ENCODE data around the gene KIRREL3. TPM values are rescaled to one million over a fixed set of nuclear protein-coding genes. Genes with fewer than 3 reads are reported as not detected.

Gene KIRREL3
- total RNA-seq, 1 experiment from 2014 or later = 0.44 TPM

DNA sequence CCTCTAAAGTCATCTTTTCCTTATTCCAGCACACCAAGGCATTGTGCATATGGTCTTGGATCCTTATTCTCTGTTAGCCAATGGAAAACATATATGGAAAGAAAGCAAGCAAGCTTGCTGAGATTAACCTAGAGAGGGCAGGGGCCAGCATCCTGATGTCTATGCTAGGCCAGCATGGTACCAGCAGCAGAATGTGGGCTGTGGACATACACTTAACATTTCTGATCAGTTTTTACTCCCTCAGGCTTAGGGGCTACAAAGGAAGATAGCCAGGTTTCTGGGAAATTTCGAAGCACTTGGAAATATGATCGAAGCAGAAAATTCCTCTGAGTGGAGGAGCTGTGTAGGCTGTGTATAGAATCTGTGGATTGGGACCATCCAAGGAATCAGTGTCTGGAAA lies 578.1 kb downstream of the KIRREL3 start:
- no peaks in the 10 kb centered on the region for H4K20me1 ChIP-seq (ENCODE audit: low read length)
- no peaks in the 10 kb centered on the region; the same call in 1 of the 2 replicates for H3K4me1 ChIP-seq (ENCODE audit: insufficient read depth, low read length)
- no peaks in the 10 kb centered on the region for H3K27me3 ChIP-seq (ENCODE audit: low read length)
- H2AFZ ChIP-seq (ENCODE audit: low read length) = no peak overlapping the region
- H3K9me2 ChIP-seq (replicated peaks; ENCODE audit: low read length) = no peaks in the 10 kb centered on the region
- H3K27ac ChIP-seq (ENCODE audit: low read length) = no peak overlapping the region
- intact Hi-C loops (cut with micrococcal nuclease) = loop anchor here (5.0 kb wide), 1 partner anchor 55 kb away; no protein-coding TSS in a partner anchor
- CTCF ChIA-PET = no interaction called here
- no peak overlapping the region for H3K9ac ChIP-seq (ENCODE audit: low read length)
- BruUV-seq (replicated peaks) = no TSS peak
- H3F3A ChIP-seq (ENCODE audit: low read length, unreplicated experiment) = no peaks in the 10 kb centered on the region
- ATAC-seq (no peak), DNase-seq (no peak)
- no peak overlapping the region for H3K4me2 ChIP-seq (ENCODE audit: low read length)
- TF ChIP-seq EZH2 (IDR thresholded peaks at IDR 0.05; ENCODE audit: low read length, unreplicated experiment) (no peak), EZH2phosphoT487 (IDR thresholded peaks at IDR 0.05; ENCODE audit: borderline replicate concordance, low read length) (no peak)
- TF ChIP-seq, protein P1, sequence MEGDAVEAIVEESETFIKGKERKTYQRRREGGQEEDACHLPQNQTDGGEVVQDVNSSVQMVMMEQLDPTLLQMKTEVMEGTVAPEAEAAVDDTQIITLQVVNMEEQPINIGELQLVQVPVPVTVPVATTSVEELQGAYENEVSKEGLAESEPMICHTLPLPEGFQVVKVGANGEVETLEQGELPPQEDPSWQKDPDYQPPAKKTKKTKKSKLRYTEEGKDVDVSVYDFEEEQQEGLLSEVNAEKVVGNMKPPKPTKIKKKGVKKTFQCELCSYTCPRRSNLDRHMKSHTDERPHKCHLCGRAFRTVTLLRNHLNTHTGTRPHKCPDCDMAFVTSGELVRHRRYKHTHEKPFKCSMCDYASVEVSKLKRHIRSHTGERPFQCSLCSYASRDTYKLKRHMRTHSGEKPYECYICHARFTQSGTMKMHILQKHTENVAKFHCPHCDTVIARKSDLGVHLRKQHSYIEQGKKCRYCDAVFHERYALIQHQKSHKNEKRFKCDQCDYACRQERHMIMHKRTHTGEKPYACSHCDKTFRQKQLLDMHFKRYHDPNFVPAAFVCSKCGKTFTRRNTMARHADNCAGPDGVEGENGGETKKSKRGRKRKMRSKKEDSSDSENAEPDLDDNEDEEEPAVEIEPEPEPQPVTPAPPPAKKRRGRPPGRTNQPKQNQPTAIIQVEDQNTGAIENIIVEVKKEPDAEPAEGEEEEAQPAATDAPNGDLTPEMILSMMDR (conservative IDR thresholded peaks at IDR 0.05; ENCODE audit: low read depth, low read length) = no peak
- no peaks in the 10 kb centered on the region for H3K79me2 ChIP-seq (ENCODE audit: low read length)
- peaks cover 5% of the 10 kb centered on the region; the same call in 1 of the 2 replicates for H3K36me3 ChIP-seq (ENCODE audit: low read depth, low read length)
- no peaks in the 10 kb centered on the region for H3K9me3 ChIP-seq (ENCODE audit: low read length)
- POLR2A ChIA-PET (ENCODE audit: unreplicated experiment) = no interaction called here
- H3K4me3 ChIP-seq (ENCODE audit: low read length) = no peak overlapping the region

- no peaks in the 10 kb centered on the region for H3K9me3 ChIP-seq (ENCODE audit: low read length)
- no TSS peak for BruUV-seq (replicated peaks)
- no peaks in the 10 kb centered on the region for H3F3A ChIP-seq (ENCODE audit: low read length, unreplicated experiment)
- ATAC-seq = no peak
- no peak overlapping the region for H3K4me3 ChIP-seq (ENCODE audit: low read length)
- intact Hi-C loops (cut with micrococcal nuclease) = loop anchor here (5.0 kb wide), 1 partner anchor 54 kb away; no protein-coding TSS in a partner anchor
- H3K36me3 ChIP-seq (ENCODE audit: low read depth, low read length) = peaks cover 7% of the 10 kb centered on the region; the same call in 1 of the 2 replicates
- no peaks in the 10 kb centered on the region for H4K20me1 ChIP-seq (ENCODE audit: low read length)
- POLR2A ChIA-PET (ENCODE audit: unreplicated experiment) = interaction anchor here (0.6 to 0.7 kb wide), 2 partner anchors 10 to 11 kb away, joined by 3 read pairs; no protein-coding TSS in a partner anchor
- H3K9ac ChIP-seq (ENCODE audit: low read length) = no peak overlapping the region
- no peaks in the 10 kb centered on the region for H3K27me3 ChIP-seq (ENCODE audit: low read length)
- H3K9me2 ChIP-seq (replicated peaks; ENCODE audit: low read length) = no peaks in the 10 kb centered on the region
- no peak overlapping the region for H3K27ac ChIP-seq (ENCODE audit: low read length)
- H2AFZ ChIP-seq (ENCODE audit: low read length) = no peak overlapping the region
- H3K79me2 ChIP-seq (ENCODE audit: low read length) = no peaks in the 10 kb centered on the region
- TF ChIP-seq, protein P1 (conservative IDR thresholded peaks at IDR 0.05; ENCODE audit: low read depth, low read length) = no peak
- TF ChIP-seq EZH2phosphoT487 (IDR thresholded peaks at IDR 0.05; ENCODE audit: borderline replicate concordance, low read length) (no peak), EZH2 (IDR thresholded peaks at IDR 0.05; ENCODE audit: low read length, unreplicated experiment) (no peak)
- H3K4me2 ChIP-seq (ENCODE audit: low read length) = no peak overlapping the region
- no peaks in the 10 kb centered on the region; the same call in 1 of the 2 replicates for H3K4me1 ChIP-seq (ENCODE audit: insufficient read depth, low read length)
- CTCF ChIA-PET = interaction anchor here (0.6 kb wide), 1 partner anchor 65 kb away, joined by 3 read pairs; the partner anchor contains the start of gene ST3GAL4
- DNase-seq = no peak
These were observed 579.3 kb downstream of the KIRREL3 start for GRCh38 chr11:126421271-126421671.

DNA sequence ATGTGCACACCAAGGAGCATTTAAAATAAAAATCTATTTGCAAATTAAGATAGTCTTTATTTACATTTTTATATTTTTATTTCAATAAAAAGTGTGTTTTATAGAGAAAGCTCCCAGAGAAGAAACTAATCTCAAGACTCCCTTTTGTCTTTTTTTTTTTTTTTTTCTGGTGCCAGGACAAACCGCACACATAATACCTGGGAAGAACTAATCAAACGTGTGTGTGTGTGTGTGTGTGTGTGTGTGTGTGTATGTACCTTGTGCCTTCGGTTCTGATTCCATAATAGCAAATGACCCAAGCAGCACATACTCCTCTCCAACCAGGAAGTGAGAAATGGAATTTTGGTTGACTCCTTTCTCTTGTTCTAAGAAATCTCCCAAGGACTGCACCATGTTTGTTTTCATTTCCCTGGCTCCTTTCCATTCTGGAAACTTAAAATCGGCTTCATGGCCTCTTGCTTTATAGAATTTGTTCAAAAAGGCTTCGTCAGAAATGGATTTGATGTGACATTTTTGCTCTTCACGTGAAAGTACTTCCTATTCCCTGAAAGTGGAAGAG lies 579.8 kb downstream of the KIRREL3 start:
- no peak overlapping the region for H3K4me3 ChIP-seq (ENCODE audit: low read length)
- POLR2A ChIA-PET (ENCODE audit: unreplicated experiment) = interaction anchor here (0.6 kb wide), 1 partner anchor 11 kb away, joined by 3 read pairs; no protein-coding TSS in a partner anchor
- BruUV-seq (replicated peaks) = no TSS peak

More for the DNA sequence above, 579.8 kb downstream of the KIRREL3 start:
- Histone ChIP-seq H3K9me2 (replicated peaks; ENCODE audit: low read length) (no peaks in the 10 kb centered on the region), H3K79me2 (ENCODE audit: low read length) (no peaks in the 10 kb centered on the region), H3K4me1 (ENCODE audit: insufficient read depth, low read length) (no peaks in the 10 kb centered on the region), H3K9me3 (ENCODE audit: low read length) (no peaks in the 10 kb centered on the region), H3K27ac (ENCODE audit: low read length) (no peak overlapping the region), H2AFZ (ENCODE audit: low read length) (no peak overlapping the region), H3K9ac (ENCODE audit: low read length) (no peak overlapping the region), H3F3A (ENCODE audit: low read length, unreplicated experiment) (no peaks in the 10 kb centered on the region), H3K36me3 (ENCODE audit: low read depth, low read length) (peaks cover 7% of the 10 kb centered on the region), H3K27me3 (ENCODE audit: low read length) (no peaks in the 10 kb centered on the region), H4K20me1 (ENCODE audit: low read length) (no peaks in the 10 kb centered on the region), H3K4me2 (ENCODE audit: low read length) (no peak overlapping the region)
- no peak for DNase-seq
- CTCF ChIA-PET = no interaction called here
- intact Hi-C loops (cut with micrococcal nuclease) = loop anchor here (5.0 kb wide), 1 partner anchor 53 kb away; no protein-coding TSS in a partner anchor
- TF ChIP-seq EZH2phosphoT487 (IDR thresholded peaks at IDR 0.05; ENCODE audit: borderline replicate concordance, low read length) = no peak
- TF ChIP-seq, protein P1 (conservative IDR thresholded peaks at IDR 0.05; ENCODE audit: low read depth, low read length) = no peak
- no peak for TF ChIP-seq EZH2 (IDR thresholded peaks at IDR 0.05; ENCODE audit: low read length, unreplicated experiment)
- ATAC-seq = no peak

Data from PC-3 (cell line).